Colonic mucosa (tissue), 4 donors: Measurements from ENCODE around the gene SEC16B. TPM values are rescaled to one million over a fixed set of nuclear protein-coding genes. Genes with fewer than 3 reads are reported as not detected.
A peak's percentile ranks its signal among the peaks of the same experiment; 100 is the strongest.
"Not testable (repeated sequence)": the region's sequence is repeated elsewhere in the genome, so short reads cannot be mapped to it uniquely, and the experiment has no call there.

Experiments used
- DNase-seq: peaks from one replicate; pipeline ENCODE4 v3.0.0-alpha.2; 2020
- H3K27ac ChIP-seq: fragments of 200-600 bp; one replicate; pipeline ENCODE4 v1.8.0; 2021
- H3K27me3 ChIP-seq: fragments of 200-600 bp; one replicate; pipeline ENCODE4 v1.8.0; 2021
- H3K36me3 ChIP-seq: fragments of 200-600 bp; one replicate; pipeline ENCODE4 v1.8.0; 2021
- H3K4me1 ChIP-seq: fragments of 200-600 bp; one replicate; pipeline ENCODE4 v1.8.0; 2021; ENCODE audit warnings: mild to moderate bottlenecking
- H3K4me3 ChIP-seq: fragments of 200-600 bp; one replicate; pipeline ENCODE4 v1.8.0; 2021
- H3K9ac ChIP-seq, 2 donors: one replicate each; pipeline ENCODE4 v1.7.0; 2013; ENCODE audit warnings: control low read depth in 2 of 2, low read depth in 2 of 2, low read length in 2 of 2
- H3K9me3 ChIP-seq: fragments of 200-600 bp; one replicate; pipeline ENCODE4 v1.8.0; 2021
- CTCF ChIP-seq: fragments of 200-600 bp; IDR thresholded peaks from one replicate; pipeline ENCODE4 v1.8.0; 2022; ENCODE audit warnings: antibody characterized with exemption, mild to moderate bottlenecking
- intact Hi-C: fragments of 100-400 bp; cut with DNase I; formaldehyde crosslinking; loops from one replicate; pipeline ENCODE4 v1.14.1; 2022
- total RNA-seq, 2 donors: library from RNA; stranded (reverse); fragmentation: NEBNext Ultra II Directional in 1 of 2; extraction: Animal tissue kit (Norgen Biotek cat#: 25700) in 1 of 2; gene quantifications; one replicate each; pipeline ENCODE4 v1.2.1, GENCODE V29; 2021
- donor health status: healthy.
- donor health status: DM: no; HTN: no; CAD: no.
- donor health status: DM: no; HTN: no; CAD: no.

SEC16B gene
- total RNA-seq, 2 donors from 2014 or later = 2.8 to 5.2 TPM

- no peaks in the 10 kb centered on the region for H3K9me3 ChIP-seq
- H3K4me3 ChIP-seq = no peak overlapping the region
- no peaks in the 10 kb centered on the region for H3K27me3 ChIP-seq
- intact Hi-C loops = no loop called here
- no peak for TF ChIP-seq CTCF
- no peaks in the 10 kb centered on the region for H3K36me3 ChIP-seq
- no peak for DNase-seq
- no peak overlapping the region for H3K9ac ChIP-seq
- H3K27ac ChIP-seq = no peak overlapping the region
- no peaks in the 10 kb centered on the region for H3K4me1 ChIP-seq
Observed at GRCh38 chr1:177998696-177999631, 29.1 kb upstream of the SEC16B start.

GRCh38 chr1:177996957-177997356, 27.1 kb upstream of the SEC16B start:
- Histone ChIP-seq H3K9ac (no peak overlapping the region), H3K27me3 (no peaks in the 10 kb centered on the region), H3K27ac (no peak overlapping the region), H3K4me1 (no peaks in the 10 kb centered on the region), H3K36me3 (no peaks in the 10 kb centered on the region), H3K9me3 (no peaks in the 10 kb centered on the region), H3K4me3 (no peak overlapping the region)
- TF ChIP-seq CTCF = no peak
- DNase-seq = no peak
- intact Hi-C loops = no loop called here

GRCh38 chr1:177995369-177995768, 25.5 kb upstream of the SEC16B start:
- H3K9ac ChIP-seq = no peak overlapping the region
- intact Hi-C loops = no loop called here
- no peak overlapping the region for H3K4me3 ChIP-seq
- no peak for DNase-seq
- H3K4me1 ChIP-seq = no peaks in the 10 kb centered on the region
- no peak for TF ChIP-seq CTCF
- H3K9me3 ChIP-seq = no peaks in the 10 kb centered on the region
- no peaks in the 10 kb centered on the region for H3K36me3 ChIP-seq
- H3K27me3 ChIP-seq = no peaks in the 10 kb centered on the region
- H3K27ac ChIP-seq = no peak overlapping the region

GRCh38 chr1:177986281-177986680, 16.4 kb upstream of the SEC16B start:
- H3K9ac ChIP-seq, H3K4me1 ChIP-seq, H3K27ac ChIP-seq, H3K4me3 ChIP-seq, H3K9me3 ChIP-seq, intact Hi-C loops, H3K27me3 ChIP-seq, H3K36me3 ChIP-seq: not testable (repeated sequence)
- peak; percentile 39 for DNase-seq

DNA sequence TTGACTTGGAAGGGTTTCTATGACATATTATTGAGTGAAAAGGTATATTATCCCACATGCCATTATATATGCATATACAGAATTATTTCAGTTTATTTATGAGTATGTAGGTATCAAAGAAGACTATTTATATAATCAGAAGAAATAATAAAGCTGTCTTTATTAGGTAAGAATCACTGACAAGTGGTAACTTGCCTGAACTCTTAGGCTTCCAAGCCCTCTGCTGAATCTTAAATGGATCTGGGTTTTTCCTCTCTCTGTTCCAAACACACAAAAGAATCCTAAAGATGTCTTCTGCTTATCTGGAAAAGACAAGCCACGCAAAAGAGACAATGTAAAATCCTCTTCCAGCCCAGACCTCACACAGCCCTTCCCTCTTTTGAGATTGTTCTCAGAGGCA, 14.9 kb upstream of the SEC16B start:
- H3K27me3 ChIP-seq = no peaks in the 10 kb centered on the region
- TF ChIP-seq CTCF = no peak
- no peaks in the 10 kb centered on the region for H3K4me1 ChIP-seq
- no peak overlapping the region for H3K9ac ChIP-seq
- intact Hi-C loops = no loop called here
- DNase-seq = no peak
- H3K27ac ChIP-seq = no peak overlapping the region
- no peaks in the 10 kb centered on the region for H3K9me3 ChIP-seq
- H3K4me3 ChIP-seq = no peak overlapping the region
- H3K36me3 ChIP-seq = no peaks in the 10 kb centered on the region

DNA sequence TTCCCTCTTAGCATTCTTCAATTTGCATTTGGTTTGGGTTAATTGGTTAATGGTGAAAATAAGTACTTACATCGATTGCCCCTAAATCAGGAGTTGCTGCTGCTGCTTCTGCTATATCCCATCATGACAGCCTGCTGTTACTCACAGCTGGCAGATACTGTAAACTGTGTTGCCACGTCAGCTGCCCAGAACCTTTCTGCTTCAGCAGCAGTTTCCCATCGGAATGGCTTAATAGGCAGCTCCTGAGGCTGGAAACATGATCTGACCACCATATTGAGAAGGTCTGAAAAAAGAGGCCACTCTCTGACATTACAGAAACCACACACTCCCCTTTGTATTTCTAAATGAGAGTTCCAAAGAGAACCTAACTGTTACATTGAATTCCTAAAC, 14.3 kb upstream of the SEC16B start:
- intact Hi-C loops = no loop called here
- H3K4me1 ChIP-seq = no peaks in the 10 kb centered on the region
- no peak overlapping the region for H3K27ac ChIP-seq
- H3K9me3 ChIP-seq = no peaks in the 10 kb centered on the region
- no peaks in the 10 kb centered on the region for H3K36me3 ChIP-seq
- peak; percentile 32 for DNase-seq
- no peak for TF ChIP-seq CTCF
- H3K9ac ChIP-seq = no peak overlapping the region
- H3K4me3 ChIP-seq = no peak overlapping the region
- H3K27me3 ChIP-seq = no peaks in the 10 kb centered on the region
